ENCODE data around the gene REG1A. TPM values are rescaled to one million over a fixed set of nuclear protein-coding genes. Genes with fewer than 3 reads are reported as not detected.

Gene REG1A
- total RNA-seq, 2 donors from 2014 or later, result 5.2 to 19.6 TPM

GRCh38 chr2:79085382-79085781 is 34.9 kb upstream of the REG1A start:
- Histone ChIP-seq H3K36me3 (no peaks in the 10 kb centered on the region), H3K27me3 (peaks cover 13% of the 10 kb centered on the region), H3K4me3 (no peak overlapping the region), H3K4me1 (no peaks in the 10 kb centered on the region), H3K9me3 (no peaks in the 10 kb centered on the region), H3K27ac (no peak overlapping the region), H3K9ac (ENCODE audit: low read depth in 2 of 2, low read length in 2 of 2) (no peak overlapping the region)
- TF ChIP-seq CTCF (IDR thresholded peaks at IDR 0.05), result no peak
- DNase-seq, result no peak
- intact Hi-C loops (cut with DNase I), result no loop called here

GRCh38 chr2:79086255-79086654 is 34.0 kb upstream of the REG1A start:
- Histone ChIP-seq H3K9ac (ENCODE audit: low read depth in 2 of 2, low read length in 2 of 2) (no peak overlapping the region), H3K36me3 (no peaks in the 10 kb centered on the region), H3K4me1 (no peaks in the 10 kb centered on the region), H3K4me3 (no peak overlapping the region), H3K27me3 (peaks cover 13% of the 10 kb centered on the region), H3K27ac (no peak overlapping the region), H3K9me3 (no peaks in the 10 kb centered on the region)
- no peak for DNase-seq
- intact Hi-C loops (cut with DNase I), result no loop called here
- no peak for TF ChIP-seq CTCF (IDR thresholded peaks at IDR 0.05)

DNA sequence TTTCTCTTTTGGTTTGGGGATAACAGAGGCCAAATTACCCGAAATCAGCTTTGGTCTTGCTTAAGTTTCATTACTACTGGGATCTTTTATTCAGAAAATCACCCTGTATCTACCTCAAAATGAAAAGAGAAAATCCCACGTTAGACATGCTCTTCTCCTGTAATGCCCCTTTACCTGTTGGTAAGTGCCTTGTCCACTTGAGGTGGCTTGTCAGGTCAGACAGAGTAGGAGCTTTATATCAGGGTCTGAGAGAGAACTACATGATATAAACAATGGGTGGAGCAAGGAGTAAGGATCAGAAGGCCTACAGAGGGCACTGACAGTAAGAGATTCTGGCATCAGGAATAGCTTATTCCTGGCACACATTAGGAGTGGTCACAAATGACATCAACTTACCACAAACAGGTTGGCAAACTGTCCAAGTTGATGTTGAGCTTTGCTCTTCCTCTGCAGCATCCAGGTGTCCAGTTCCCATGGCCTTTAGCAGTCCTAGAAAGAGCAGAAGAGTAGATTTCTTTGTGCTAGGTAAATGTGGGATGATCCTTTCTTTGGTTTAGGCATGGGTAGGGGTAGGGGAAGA is 32.4 kb upstream of the REG1A start, which contains the start of gene REG1B:
Gene REG1B, minus strand, starts transcription at position 209 of the 580 bp plus-strand sequence. CDS start 381 bp downstream, outside the sequence.
- H3K4me3 ChIP-seq, result no peak within 1 kb of the TSS
- no peak within 1 kb of the TSS for H3K9ac ChIP-seq (ENCODE audit: low read depth in 2 of 2, low read length in 2 of 2)
- no peak for TF ChIP-seq CTCF (IDR thresholded peaks at IDR 0.05)
- no peaks in the 10 kb centered on the region for H3K9me3 ChIP-seq
- intact Hi-C loops (cut with DNase I), result no loop called here
- H3K36me3 ChIP-seq, result no peaks in the 10 kb centered on the region
- peaks cover 13% of the 10 kb centered on the region for H3K27me3 ChIP-seq
- no peak within 1 kb of the TSS for H3K27ac ChIP-seq
- H3K4me1 ChIP-seq, result no peaks in the 10 kb centered on the region
- no peak for DNase-seq

- Histone ChIP-seq H3K27me3 (peaks cover 9% of the 10 kb centered on the region), H3K36me3 (no peaks in the 10 kb centered on the region), H3K4me3 (no peak overlapping the region), H3K9ac (ENCODE audit: low read depth in 2 of 2, low read length in 2 of 2) (no peak overlapping the region), H3K9me3 (no peaks in the 10 kb centered on the region), H3K27ac (no peak overlapping the region), H3K4me1 (no peaks in the 10 kb centered on the region)
- intact Hi-C loops (cut with DNase I), result no loop called here
- TF ChIP-seq CTCF (IDR thresholded peaks at IDR 0.05), result no peak
- no peak for DNase-seq
Measured at GRCh38 chr2:79090693-79091092, 29.6 kb upstream of the REG1A start.

DNA sequence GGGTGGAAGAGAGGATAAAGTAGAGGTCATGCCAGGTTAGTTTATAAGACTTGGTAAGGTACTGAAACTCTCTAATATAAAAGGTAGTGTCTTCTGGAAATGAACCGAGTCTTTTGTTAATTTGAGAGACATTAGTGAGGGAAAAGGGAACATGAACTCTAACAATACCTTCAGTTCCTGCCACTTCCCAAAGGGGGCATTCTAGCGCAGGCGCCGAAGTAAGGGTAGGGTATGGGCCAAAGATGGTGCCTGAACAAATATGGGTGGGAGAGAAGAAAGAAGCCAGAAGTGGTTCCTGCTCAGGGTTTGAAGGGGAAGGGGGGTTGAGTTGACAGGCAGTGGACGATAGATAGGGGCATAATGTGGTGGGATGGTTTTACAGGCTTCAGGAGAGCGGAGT is 22.4 kb upstream of the REG1A start:
- Histone ChIP-seq H3K9ac (ENCODE audit: low read depth in 2 of 2, low read length in 2 of 2) (no peak overlapping the region), H3K4me1 (no peaks in the 10 kb centered on the region), H3K36me3 (no peaks in the 10 kb centered on the region), H3K4me3 (no peak overlapping the region), H3K27ac (no peak overlapping the region), H3K27me3 (no peaks in the 10 kb centered on the region), H3K9me3 (no peaks in the 10 kb centered on the region)
- intact Hi-C loops (cut with DNase I), result no loop called here
- DNase-seq, result no peak
- TF ChIP-seq CTCF (IDR thresholded peaks at IDR 0.05), result no peak

Measured in colonic mucosa (tissue), 4 donors.